CD8-positive, alpha-beta memory T cell (primary cell): ENCODE results near the gene GUCD1. TPM values are rescaled to one million over a fixed set of nuclear protein-coding genes. Genes with fewer than 3 reads are reported as not detected.
"Not testable (repeated sequence)": the region's sequence is repeated elsewhere in the genome, so short reads cannot be mapped to it uniquely, and the experiment has no call there.

Experiments
- CTCF ChIA-PET: fragments of 350-600 bp; sonication (Branson Sonifier 250); formaldehyde crosslinking; loops from one replicate; lab custom pipeline; 2021; ENCODE audit warnings: antibody characterized with exemption; lab: Charles Lee
- POLR2A ChIA-PET: fragments of 350-600 bp; sonication (Branson Sonifier 250); formaldehyde crosslinking; loops from one replicate; lab custom pipeline; 2021; ENCODE audit warnings: antibody characterized with exemption; lab: Charles Lee
- DNase-seq, 5 donors: peaks; one replicate each; pipeline versions ENCODE4 v3.0.0 to v3.0.0-alpha.2; 2020 to 2022; ENCODE audit warnings: mixed read lengths in 1 of 5
- H3K27ac ChIP-seq: one replicate; pipeline ENCODE4 v1.7.0; 2013; ENCODE audit warnings: low read depth, mild to moderate bottlenecking, low read length, moderate library complexity
- H3K27me3 ChIP-seq: 2 replicates; pipeline ENCODE4 v1.7.0; 2013; ENCODE audit warnings: low read length, mild to moderate bottlenecking; ENCODE audit not compliant: insufficient read depth, poor library complexity, severe bottlenecking
- H3K36me3 ChIP-seq: 2 replicates; pipeline ENCODE4 v1.7.0; 2013; ENCODE audit warnings: mild to moderate bottlenecking, low read length, moderate library complexity; ENCODE audit not compliant: insufficient read depth
- H3K4me1 ChIP-seq: 2 replicates; pipeline ENCODE4 v1.7.0; 2013; ENCODE audit warnings: mild to moderate bottlenecking, low read length, moderate library complexity; ENCODE audit not compliant: insufficient read depth
- H3K4me3 ChIP-seq: 2 replicates; pipeline ENCODE4 v1.7.0; 2013; ENCODE audit warnings: mild to moderate bottlenecking, low read length
- H3K9me3 ChIP-seq: 2 replicates; pipeline ENCODE4 v1.7.0; 2013; ENCODE audit warnings: mild to moderate bottlenecking, low read length
- H3K27ac Mint-ChIP-seq, 8 donors: one replicate each; pipeline ENCODE4 v1.8.0; 2020 to 2021; ENCODE audit warnings: mixed read lengths in 8 of 8, mild to moderate bottlenecking in 6 of 8, inconsistent platforms in 3 of 8, moderate library complexity in 3 of 8
- H3K27me3 Mint-ChIP-seq, 2 donors: one replicate each; pipeline ENCODE4 v1.8.0; 2020 to 2021; ENCODE audit warnings: mixed read lengths in 2 of 2, mild to moderate bottlenecking in 1 of 2, moderate library complexity in 1 of 2
- H3K36me3 Mint-ChIP-seq, 3 donors: one replicate each; pipeline ENCODE4 v1.8.0; 2020 to 2021; ENCODE audit warnings: mixed read lengths in 3 of 3, inconsistent platforms in 1 of 3, mild to moderate bottlenecking in 1 of 3
- H3K4me1 Mint-ChIP-seq, 3 donors: one replicate each; pipeline ENCODE4 v1.8.0; 2020 to 2021; ENCODE audit warnings: mixed read lengths in 3 of 3, inconsistent platforms in 1 of 3, mild to moderate bottlenecking in 1 of 3
- H3K4me3 Mint-ChIP-seq, 7 donors: one replicate each; pipeline ENCODE4 v1.8.0; 2020 to 2021; ENCODE audit warnings: mixed read lengths in 7 of 7, mild to moderate bottlenecking in 6 of 7, moderate library complexity in 4 of 7, inconsistent platforms in 2 of 7
- H3K9me3 Mint-ChIP-seq, 5 donors: one replicate each; pipeline ENCODE4 v1.8.0; 2020 to 2022; ENCODE audit warnings: mixed read lengths in 5 of 5, mild to moderate bottlenecking in 3 of 5, moderate library complexity in 2 of 5, inconsistent platforms in 1 of 5
- polyA plus RNA-seq: library from polyadenylated mRNA; unstranded; fragments of 300-500 nt; fragmentation: Illumina TruSeq; gene quantifications from one replicate; pipeline ENCODE4 v1.2.3, GENCODE V29; 2021
- total RNA-seq, 2 experiments: library from RNA; stranded (reverse); gene quantifications; one replicate each; pipeline ENCODE4 v1.2.3, GENCODE V29; 2021

GUCD1 gene
- 100 to 1,000 TPM; 115 to 123 TPM for total RNA-seq
- polyA plus RNA-seq: 50.8 TPM

DNA sequence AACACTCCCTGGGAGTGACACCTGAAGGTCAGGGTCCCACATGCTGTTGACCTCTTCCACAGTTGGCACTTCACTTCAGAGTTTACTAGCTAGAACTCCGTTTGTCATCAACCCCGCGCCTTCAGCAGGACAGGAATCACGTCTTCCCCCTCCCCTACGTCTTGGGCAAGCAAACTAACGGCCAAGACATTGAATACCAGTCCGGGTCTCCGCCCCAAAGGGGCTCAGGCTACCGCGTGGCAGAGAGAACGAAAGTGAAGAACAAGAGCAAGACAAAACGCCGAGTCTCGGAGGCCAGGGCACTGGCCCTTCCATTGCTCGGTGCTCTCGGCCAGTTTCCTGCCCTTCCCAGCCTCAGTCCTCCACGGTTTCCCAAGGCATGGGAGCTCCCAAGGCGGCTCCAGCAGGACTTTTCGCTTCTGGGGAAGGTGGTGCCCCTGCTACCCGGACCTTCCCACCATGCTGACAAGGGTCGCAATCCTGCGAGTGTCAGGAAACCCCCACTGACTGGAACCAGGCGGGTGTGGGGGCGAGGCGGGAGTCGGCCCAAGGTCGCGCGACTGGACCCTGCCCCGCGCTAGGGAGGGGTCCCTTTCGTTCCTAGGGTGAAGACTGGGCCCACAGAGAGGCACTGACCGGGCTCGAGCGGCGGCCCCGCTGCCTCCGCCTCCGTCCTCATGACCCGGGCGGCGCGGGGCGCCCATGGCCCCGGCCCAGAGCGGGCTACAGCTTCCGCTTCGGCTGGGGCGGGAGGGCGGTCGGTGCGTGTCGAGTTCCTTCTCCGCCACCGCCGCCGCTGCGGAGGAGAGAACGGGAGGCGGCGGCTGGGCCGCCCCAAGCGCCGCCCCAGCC is at the start of gene GUCD1:
GUCD1 (minus strand) TSS at position 826 of the 852 bp plus-strand sequence; CDS start at position 679, 147 bp downstream.
- Mint-ChIP-seq H3K27me3 (no peaks in the 10 kb centered on the region), H3K9me3 (no peaks in the 10 kb centered on the region), H3K4me1 (peaks cover 66 to 85% (median 76%) of the 10 kb centered on the region in 3 donors), H3K27ac (peak within 1 kb of the TSS; percentile 91 to 99 (median 97)), H3K4me3 (peak within 1 kb of the TSS; percentile 94 to 99 (median 98)), H3K36me3 (peaks cover 0 to 64% (median 8%) of the 10 kb centered on the region in 3 donors)
- no peaks in the 10 kb centered on the region for H3K27me3 ChIP-seq
- ChIA-PET POLR2A (no interaction called here), CTCF (interaction anchor here (1.0 kb wide), 1 partner anchor 132 kb away, joined by 3 read pairs; no protein-coding TSS in a partner anchor)
- peak in 3 of 5 donors; percentile 9 to 49 (median 13) for DNase-seq
- H3K9me3 ChIP-seq: no peaks in the 10 kb centered on the region
- H3K36me3 ChIP-seq: peaks cover 21% of the 10 kb centered on the region
- H3K4me1 ChIP-seq: peaks cover 46% of the 10 kb centered on the region
- H3K4me3 ChIP-seq: peak within 1 kb of the TSS; percentile 100
- peak within 1 kb of the TSS; percentile 95 for H3K27ac ChIP-seq

DNA sequence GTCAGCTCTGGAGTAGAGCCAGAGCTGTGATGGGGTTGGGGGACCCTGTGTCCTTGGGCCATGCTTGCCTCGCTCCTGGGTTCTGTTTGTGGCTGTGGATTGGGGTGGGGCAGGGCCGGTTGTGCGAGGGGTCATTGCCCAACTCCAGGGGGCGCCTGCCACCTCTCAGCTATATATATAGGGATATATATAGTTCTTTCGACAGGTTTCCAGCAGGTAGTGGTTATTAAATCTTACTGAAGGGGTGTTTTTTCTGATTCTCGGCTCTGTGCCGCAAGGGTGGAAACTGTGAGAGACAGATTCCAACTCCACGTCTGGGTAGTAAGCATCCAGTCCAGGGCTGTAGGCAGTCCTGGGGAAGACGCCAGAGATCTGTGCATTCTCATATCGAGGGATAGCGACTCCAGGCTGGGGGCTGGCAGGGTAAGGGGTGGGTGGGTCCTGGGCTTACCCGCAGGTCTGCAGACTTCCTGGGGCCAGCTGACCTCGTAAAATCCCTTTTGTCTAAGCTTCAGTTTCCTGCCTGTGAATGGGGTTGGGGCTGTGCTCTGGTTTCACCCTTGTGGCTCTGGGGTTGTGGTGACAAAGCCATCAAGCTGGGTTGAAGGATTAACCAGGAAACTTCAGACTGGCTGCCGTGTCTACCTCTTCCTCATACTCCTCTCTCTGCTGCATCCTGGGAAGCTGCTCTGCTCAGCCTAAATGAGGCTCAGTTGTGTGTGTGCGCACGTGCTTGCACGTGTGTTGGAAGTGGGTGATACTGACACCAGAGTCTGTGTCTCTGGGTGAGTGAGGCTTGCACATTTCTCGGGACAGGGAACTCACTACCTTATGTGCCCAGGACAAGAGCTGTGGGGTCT is 49.1 kb upstream of the GUCD1 start:
- H3K36me3 ChIP-seq, H3K9me3 Mint-ChIP-seq, H3K4me3 ChIP-seq, H3K36me3 Mint-ChIP-seq, H3K9me3 ChIP-seq, H3K27me3 ChIP-seq, POLR2A ChIA-PET, H3K27ac ChIP-seq, DNase-seq, CTCF ChIA-PET, H3K27me3 Mint-ChIP-seq, H3K4me1 ChIP-seq: not testable (repeated sequence)
- H3K4me3 Mint-ChIP-seq: peak overlapping the region; percentile 13 to 76 (median 63)
- H3K27ac Mint-ChIP-seq: peak overlapping the region; percentile 10 to 85 (median 76)
- peaks cover 14 to 44% (median 20%) of the 10 kb centered on the region in 3 donors for H3K4me1 Mint-ChIP-seq

DNA sequence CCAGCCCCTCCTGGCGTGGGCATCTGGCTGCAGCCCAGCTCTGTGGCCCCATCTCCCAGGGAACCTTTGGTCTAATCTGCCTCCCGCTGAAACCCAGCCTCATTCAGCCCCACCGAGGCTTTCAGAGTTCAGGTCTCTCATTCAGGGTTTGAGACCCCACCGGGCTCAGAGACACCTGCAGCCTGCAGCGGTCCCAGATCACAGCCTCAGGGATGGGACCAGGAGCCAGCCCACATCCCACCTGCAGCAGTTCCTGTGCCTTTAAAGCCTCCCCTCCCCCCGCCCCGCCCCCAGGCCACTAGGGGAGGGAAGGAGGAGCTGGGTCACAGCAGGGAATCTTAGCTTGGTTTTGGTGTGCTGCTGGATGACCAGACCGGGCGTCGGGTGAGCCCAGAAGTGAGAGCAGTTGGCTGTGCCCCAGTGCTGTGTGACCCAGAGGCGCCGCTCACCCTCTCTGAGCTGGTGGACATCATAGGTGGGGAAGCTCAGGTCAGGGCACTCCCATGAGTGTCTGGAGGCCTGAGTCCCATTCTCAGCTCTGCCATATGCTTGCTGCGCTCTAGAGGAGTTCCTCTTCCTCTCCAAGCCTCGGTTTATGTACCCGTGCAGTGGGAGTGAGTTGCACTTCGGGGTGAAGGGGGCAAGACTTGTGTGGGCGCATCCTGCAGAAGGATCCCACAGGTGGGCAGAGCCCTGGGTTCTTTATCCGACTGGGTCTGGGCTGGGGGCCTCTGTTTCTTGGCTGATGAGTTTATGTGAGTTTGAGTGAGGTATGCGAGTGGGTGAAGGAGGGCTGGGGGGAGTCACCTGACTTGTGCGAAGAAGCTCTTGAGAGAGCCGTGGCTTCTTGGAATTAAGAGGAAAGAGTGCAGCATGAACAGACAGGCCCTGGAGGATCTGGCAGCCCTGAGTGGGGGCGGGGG is 48.2 kb upstream of the GUCD1 start, which contains the start of gene GGT1:
GGT1 (plus strand) TSS at position 347 of the 923 bp plus-strand sequence. CDS start 7,889 bp downstream, outside the sequence.
- H3K27ac ChIP-seq, H3K36me3 ChIP-seq, DNase-seq, H3K4me1 ChIP-seq, CTCF ChIA-PET, H3K9me3 ChIP-seq, H3K36me3 Mint-ChIP-seq, H3K4me3 ChIP-seq, H3K27me3 ChIP-seq, POLR2A ChIA-PET, H3K27me3 Mint-ChIP-seq, H3K9me3 Mint-ChIP-seq: not testable (repeated sequence)
- H3K27ac Mint-ChIP-seq: peak within 1 kb of the TSS; percentile 57 to 90 (median 78)
- peak within 1 kb of the TSS in 6 of 7 donors; percentile 38 to 76 (median 64) for H3K4me3 Mint-ChIP-seq
- peaks cover 14 to 38% (median 20%) of the 10 kb centered on the region in 3 donors for H3K4me1 Mint-ChIP-seq

DNA sequence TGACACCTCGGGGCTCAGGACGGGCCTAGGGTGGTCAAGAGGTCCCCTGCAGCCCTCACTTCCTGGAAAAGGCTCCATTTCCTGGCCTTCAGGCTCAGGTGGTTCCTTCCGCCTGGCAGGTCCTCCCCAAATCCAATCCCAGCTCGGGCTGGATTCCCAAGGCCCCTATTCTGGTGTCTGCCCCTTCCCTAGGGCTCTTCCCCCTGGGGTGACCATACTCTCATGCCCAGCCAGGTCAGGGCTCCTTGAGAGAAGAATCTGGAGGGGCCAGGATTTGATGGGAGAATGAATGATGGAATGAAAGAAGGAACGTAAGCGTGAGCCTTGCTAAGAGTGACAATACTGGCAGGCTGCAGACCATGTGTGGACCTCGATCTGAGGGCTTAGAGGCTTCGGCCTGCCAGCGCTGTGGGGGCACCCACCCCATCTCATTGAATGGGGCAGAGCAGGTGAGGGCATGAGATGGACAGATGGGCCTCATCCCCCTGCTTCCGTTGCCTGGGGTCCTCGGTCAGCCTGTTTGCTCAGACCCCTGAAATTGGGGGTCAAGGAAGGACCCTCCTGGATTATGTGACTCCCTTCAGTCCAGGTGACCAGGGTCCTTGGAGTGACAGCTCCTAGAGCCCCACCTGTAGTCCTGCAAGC is 47.3 kb upstream of the GUCD1 start:
- peak overlapping the region in 4 of 8 donors; percentile 14 to 66 (median 38) for H3K27ac Mint-ChIP-seq
- DNase-seq, POLR2A ChIA-PET, H3K36me3 Mint-ChIP-seq, CTCF ChIA-PET, H3K27me3 Mint-ChIP-seq, H3K36me3 ChIP-seq, H3K9me3 Mint-ChIP-seq, H3K27ac ChIP-seq, H3K27me3 ChIP-seq, H3K9me3 ChIP-seq, H3K4me3 ChIP-seq, H3K4me1 ChIP-seq: not testable (repeated sequence)
- peak overlapping the region in 1 of 7 donors; percentile 44 for H3K4me3 Mint-ChIP-seq
- peaks cover 14 to 33% (median 18%) of the 10 kb centered on the region in 3 donors for H3K4me1 Mint-ChIP-seq

DNA sequence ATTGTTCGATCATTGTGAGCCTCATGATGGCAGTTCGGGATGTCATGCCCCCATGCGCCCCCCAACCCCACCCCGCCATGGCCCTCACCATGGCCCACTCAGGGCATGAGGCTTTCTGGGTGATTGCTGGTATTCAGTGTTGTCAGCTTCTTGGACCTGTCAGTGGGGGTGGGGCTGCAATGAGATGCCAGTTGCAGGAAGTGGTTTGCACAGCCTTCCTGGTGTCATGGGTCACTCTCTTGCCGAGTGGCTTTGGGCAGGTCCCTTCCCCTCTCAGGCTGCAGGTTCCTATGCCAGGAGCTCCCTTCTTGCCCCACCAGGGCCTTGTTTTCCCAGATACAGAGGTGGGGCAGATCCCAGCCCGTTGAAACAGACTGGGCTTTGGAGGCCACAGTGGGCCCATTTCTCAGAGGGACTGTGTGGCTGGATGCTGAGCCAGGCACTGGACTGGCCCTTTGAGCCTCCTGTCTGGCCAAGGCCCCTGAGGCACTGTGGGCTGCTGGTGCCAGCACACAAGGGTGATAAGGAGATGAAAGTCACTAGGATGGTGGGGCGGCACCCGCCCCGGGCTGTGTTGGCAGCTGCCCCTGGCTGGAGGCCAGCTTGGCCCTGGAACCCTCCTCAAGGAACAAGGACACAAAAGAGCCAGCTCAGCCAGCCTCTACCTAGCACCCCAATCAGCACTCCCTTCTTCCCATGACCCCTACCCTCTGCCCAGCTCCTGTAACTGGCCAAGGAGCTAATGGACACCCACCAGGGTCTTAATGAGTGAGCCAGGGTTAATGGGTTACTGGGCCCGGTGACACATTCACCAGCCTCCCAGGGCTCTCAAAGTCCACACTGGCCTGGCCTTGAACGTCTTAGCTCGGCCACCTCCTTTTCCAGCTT is 46.5 kb upstream of the GUCD1 start:
- POLR2A ChIA-PET: no interaction called here
- no peaks in the 10 kb centered on the region for H3K27me3 ChIP-seq
- no peak overlapping the region for H3K27ac ChIP-seq
- H3K4me3 ChIP-seq: no peak overlapping the region
- CTCF ChIA-PET: no interaction called here
- no peaks in the 10 kb centered on the region for H3K36me3 Mint-ChIP-seq
- no peaks in the 10 kb centered on the region for H3K27me3 Mint-ChIP-seq
- H3K4me1 ChIP-seq: no peaks in the 10 kb centered on the region
- H3K9me3 Mint-ChIP-seq: no peaks in the 10 kb centered on the region
- DNase-seq: peak in 1 of 5 donors; percentile 26
- no peaks in the 10 kb centered on the region for H3K9me3 ChIP-seq
- peak overlapping the region in 1 of 8 donors; percentile 66 for H3K27ac Mint-ChIP-seq
- peaks cover 14 to 33% (median 18%) of the 10 kb centered on the region in 3 donors for H3K4me1 Mint-ChIP-seq
- no peaks in the 10 kb centered on the region for H3K36me3 ChIP-seq
- H3K4me3 Mint-ChIP-seq: peak overlapping the region in 1 of 7 donors; percentile 44

DNA sequence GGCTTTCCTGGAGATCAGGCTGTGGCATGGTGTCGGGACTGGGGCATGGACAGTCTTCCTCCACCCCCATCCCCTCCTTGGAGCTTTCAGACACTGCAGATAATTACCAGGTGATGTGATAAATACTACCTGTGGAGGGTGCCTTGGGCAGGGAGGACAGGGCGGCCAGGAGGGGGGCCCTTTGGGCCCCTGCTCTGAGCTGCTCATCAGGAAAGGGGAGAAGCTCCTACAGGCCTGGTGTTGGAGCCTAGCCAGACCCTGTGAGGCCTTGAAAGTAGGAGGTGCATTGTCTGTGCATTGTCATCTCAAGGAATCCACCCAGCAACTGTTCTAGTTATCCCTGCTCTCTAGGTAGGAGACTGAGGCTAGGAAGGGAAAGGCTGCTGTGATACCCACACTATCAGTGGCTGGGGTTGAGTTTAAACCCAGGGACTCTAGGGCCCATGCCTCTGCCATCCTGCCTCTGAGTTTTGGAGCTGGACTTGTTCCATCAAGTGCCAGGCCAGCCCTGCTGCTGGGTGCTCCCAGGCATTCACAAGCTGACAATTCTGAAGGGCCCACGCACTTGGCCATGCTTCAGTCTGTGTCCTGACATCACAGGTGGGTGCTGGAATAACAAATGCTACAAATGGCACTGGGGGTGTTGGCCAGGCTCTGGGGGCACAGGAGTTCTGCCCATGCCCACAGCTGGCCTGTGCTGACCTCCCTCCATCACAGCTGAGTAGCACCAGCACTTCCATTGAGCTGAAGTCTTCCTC is 45.2 kb upstream of the GUCD1 start:
- Mint-ChIP-seq H3K27ac (peak overlapping the region in 2 of 8 donors; percentile 43 to 84), H3K4me1 (peaks cover 14 to 30% (median 18%) of the 10 kb centered on the region in 3 donors)

More for the DNA sequence above, 45.2 kb upstream of the GUCD1 start:
- H3K4me3 ChIP-seq, DNase-seq, H3K36me3 ChIP-seq, H3K36me3 Mint-ChIP-seq, H3K4me3 Mint-ChIP-seq, H3K27me3 Mint-ChIP-seq, H3K27me3 ChIP-seq, H3K9me3 ChIP-seq, POLR2A ChIA-PET, H3K9me3 Mint-ChIP-seq, H3K27ac ChIP-seq, H3K4me1 ChIP-seq, CTCF ChIA-PET: not testable (repeated sequence)
